Osteocyte (in vitro differentiated cells): ENCODE results near the gene AP2A2. TPM values are rescaled to one million over a fixed set of nuclear protein-coding genes. Genes with fewer than 3 reads are reported as not detected.

Source experiments
- DNase-seq: peaks from one replicate; pipeline ENCODE4 v3.0.0; 2021; ENCODE audit warnings: mixed read lengths; ENCODE audit not compliant: unreplicated experiment; ENCODE audit errors: extremely low spot score
- H3K27ac Mint-ChIP-seq: one replicate; pipeline ENCODE4 v1.8.0; 2021; ENCODE audit warnings: mild to moderate bottlenecking, mixed read lengths; ENCODE audit not compliant: unreplicated experiment
- H3K27me3 Mint-ChIP-seq: one replicate; pipeline ENCODE4 v1.8.0; 2021; ENCODE audit warnings: mixed read lengths; ENCODE audit not compliant: unreplicated experiment
- H3K36me3 Mint-ChIP-seq: one replicate; pipeline ENCODE4 v1.8.0; 2021; ENCODE audit warnings: mixed read lengths; ENCODE audit not compliant: unreplicated experiment
- H3K4me1 Mint-ChIP-seq: one replicate; pipeline ENCODE4 v1.8.0; 2021; ENCODE audit warnings: mixed read lengths; ENCODE audit not compliant: unreplicated experiment
- H3K4me3 Mint-ChIP-seq: one replicate; pipeline ENCODE4 v1.8.0; 2021; ENCODE audit warnings: mild to moderate bottlenecking, moderate library complexity, mixed read lengths; ENCODE audit not compliant: unreplicated experiment
- H3K9me3 Mint-ChIP-seq: one replicate; pipeline ENCODE4 v1.8.0; 2021; ENCODE audit warnings: mixed read lengths; ENCODE audit not compliant: unreplicated experiment
- total RNA-seq: library from RNA; stranded (reverse); gene quantifications from 2 replicates; pipeline ENCODE4 v1.2.1, GENCODE V29; 2021
- TF ChIP-seq, protein P1 (sequence below): fragments of 200-600 bp; sonication (generic); IDR thresholded peaks from 2 replicates; pipeline ENCODE4 v1.5.0; 2021; ENCODE audit warnings: antibody characterized with exemption, mild to moderate bottlenecking, moderate library complexity

Gene AP2A2
- total RNA-seq, 1 donor from 2014 or later, result 102 TPM

DNA sequence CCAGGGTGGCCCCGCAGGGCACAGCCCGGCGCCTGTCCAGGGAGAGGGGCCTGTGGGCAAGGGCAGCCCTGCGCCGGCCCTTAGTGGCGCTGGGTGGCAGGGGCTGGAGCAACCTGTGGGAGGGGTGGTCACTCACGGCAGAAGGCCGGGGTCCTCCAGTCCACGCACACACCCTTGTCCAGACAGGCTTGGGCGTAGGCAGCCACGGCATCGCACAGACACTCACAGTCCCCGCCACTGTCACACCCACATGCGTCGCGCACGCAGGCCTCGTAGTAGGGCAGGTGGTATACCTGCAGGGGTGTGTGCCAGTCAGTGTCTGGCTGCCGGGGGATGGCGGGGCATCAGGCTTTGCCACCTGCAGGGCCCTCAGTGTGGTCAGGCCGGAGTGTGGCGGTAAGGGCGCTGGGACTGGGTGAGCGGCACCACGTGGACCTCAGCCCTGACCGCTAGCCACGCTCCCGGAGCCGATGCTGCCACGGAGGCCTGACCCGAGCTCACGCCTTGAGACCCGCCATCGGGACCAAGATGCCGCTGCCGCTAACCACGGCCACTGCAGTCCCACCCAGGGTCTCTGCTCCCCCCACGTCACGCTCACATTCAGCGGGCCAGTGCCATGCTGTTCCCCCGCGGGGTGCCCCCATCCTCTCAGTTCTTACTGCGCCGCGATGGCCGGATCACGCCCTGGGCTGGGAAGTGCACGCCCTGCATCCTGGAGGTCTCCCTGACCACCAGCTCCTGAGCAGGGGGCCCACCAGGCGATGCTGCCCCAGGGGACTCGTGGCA is 98.3 kb downstream of the AP2A2 start:
- H3K9me3 Mint-ChIP-seq, result no peaks in the 10 kb centered on the region
- DNase-seq, result no peak
- no peak overlapping the region for H3K27ac Mint-ChIP-seq
- H3K4me1 Mint-ChIP-seq, result no peaks in the 10 kb centered on the region
- no peaks in the 10 kb centered on the region for H3K27me3 Mint-ChIP-seq
- no peaks in the 10 kb centered on the region for H3K36me3 Mint-ChIP-seq
- TF ChIP-seq, protein P1, sequence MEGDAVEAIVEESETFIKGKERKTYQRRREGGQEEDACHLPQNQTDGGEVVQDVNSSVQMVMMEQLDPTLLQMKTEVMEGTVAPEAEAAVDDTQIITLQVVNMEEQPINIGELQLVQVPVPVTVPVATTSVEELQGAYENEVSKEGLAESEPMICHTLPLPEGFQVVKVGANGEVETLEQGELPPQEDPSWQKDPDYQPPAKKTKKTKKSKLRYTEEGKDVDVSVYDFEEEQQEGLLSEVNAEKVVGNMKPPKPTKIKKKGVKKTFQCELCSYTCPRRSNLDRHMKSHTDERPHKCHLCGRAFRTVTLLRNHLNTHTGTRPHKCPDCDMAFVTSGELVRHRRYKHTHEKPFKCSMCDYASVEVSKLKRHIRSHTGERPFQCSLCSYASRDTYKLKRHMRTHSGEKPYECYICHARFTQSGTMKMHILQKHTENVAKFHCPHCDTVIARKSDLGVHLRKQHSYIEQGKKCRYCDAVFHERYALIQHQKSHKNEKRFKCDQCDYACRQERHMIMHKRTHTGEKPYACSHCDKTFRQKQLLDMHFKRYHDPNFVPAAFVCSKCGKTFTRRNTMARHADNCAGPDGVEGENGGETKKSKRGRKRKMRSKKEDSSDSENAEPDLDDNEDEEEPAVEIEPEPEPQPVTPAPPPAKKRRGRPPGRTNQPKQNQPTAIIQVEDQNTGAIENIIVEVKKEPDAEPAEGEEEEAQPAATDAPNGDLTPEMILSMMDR, result no peak
- H3K4me3 Mint-ChIP-seq, result no peak overlapping the region

DNA sequence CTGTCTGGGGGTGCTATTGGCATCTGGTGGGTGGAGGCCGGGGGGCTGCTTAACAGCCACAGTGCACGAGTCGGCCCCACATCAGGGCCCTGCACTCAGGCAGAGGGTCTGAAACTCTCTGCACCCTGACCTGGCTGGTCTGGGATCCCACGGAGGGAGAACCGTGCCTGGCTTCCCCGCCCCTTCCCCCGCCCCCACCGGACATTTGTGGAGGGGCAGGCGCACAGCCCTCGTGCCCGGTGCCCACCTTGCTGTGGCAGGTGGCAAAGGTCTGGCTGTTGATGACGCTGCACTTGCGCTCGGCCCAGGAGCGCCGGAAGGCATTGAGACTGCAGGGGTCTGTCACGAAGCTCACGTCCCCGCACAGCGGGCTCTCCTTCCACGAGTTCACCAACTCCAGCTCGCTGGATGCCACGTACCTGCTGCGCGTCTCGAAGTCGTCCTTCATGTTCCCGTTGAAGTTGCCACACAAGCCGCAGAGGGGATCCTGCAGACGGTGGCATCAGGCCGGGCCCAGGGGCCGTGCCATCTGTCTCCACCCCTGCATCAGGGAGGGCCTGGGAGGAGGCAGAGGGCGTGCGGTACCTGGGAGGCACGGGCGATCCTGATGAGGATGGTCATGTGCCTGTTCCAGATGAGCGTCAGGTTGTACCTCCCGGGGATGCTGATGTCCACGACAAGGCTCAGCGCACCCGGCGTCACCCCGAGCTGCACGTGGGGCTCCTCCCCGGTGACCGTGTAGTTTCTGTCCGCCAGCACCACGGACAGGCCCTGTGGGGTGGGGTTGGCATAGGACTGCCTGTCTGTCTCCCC is 99.1 kb downstream of the AP2A2 start:
- Mint-ChIP-seq H3K9me3 (no peaks in the 10 kb centered on the region), H3K36me3 (no peaks in the 10 kb centered on the region), H3K4me3 (no peak overlapping the region), H3K27me3 (no peaks in the 10 kb centered on the region), H3K4me1 (no peaks in the 10 kb centered on the region), H3K27ac (no peak overlapping the region)
- DNase-seq, result no peak
- TF ChIP-seq, protein P1, result no peak

DNA sequence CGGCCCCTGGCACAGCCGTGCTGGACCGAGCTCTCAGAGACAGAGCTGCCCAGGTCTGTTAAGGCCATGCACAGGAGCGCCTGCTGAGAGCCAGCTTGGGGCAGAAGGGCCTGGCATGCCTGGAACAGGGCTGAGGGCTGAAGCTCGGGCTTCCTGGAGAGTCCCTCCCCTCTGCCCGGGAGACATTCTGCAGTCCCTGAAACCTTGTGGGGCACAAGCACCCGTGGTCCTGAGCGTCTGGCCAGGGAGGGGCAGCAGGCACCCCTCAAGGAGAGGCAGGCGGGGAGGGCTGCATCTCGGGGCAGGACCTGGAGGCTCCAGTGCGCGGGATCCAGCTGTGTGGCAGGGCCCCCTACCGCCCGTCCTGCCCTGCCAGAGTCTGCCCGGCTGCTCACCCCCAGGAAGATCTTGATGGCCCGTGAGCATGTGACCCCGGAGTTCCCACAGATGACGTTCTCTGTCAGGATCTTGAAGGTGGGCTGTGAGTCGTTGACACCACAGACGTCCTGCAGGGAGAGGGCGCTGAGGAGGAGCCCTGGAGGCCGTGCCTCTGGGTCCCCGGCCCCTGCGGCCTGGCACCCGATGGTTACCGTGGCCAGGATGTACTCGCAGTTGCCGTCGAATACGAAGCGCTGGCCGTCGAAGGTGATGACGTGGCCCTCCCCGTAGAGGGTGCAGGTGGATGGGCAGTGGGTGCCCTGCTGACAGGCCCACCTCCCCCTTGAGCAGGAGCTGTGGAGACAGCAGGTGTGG is 99.9 kb downstream of the AP2A2 start:
- Mint-ChIP-seq H3K27me3 (no peaks in the 10 kb centered on the region), H3K36me3 (no peaks in the 10 kb centered on the region)

DNA sequence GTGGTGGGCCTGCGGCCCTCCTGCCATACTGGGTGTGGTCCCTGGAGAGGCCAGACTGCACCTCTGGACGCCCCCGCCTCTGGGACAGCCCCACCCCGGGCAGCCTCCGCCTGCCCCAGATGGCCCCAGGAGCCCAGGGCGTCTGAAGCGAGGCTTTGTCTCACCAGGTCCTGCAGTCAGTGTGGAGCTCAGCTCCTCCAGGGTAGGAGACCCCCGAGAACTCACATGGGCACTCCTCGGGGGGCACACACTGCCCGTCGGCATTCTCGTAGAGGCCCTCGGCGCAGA is 100.4 kb downstream of the AP2A2 start:
- Mint-ChIP-seq H3K27ac (no peak overlapping the region), H3K36me3 (no peaks in the 10 kb centered on the region), H3K9me3 (no peaks in the 10 kb centered on the region), H3K27me3 (no peaks in the 10 kb centered on the region), H3K4me3 (no peak overlapping the region), H3K4me1 (no peaks in the 10 kb centered on the region)
- TF ChIP-seq, protein P1, result no peak
- no peak for DNase-seq

More for the DNA sequence above, 99.9 kb downstream of the AP2A2 start:
- H3K9me3 Mint-ChIP-seq, result no peaks in the 10 kb centered on the region
- DNase-seq, result no peak
- TF ChIP-seq, protein P1, result no peak
- no peaks in the 10 kb centered on the region for H3K4me1 Mint-ChIP-seq
- no peak overlapping the region for H3K4me3 Mint-ChIP-seq
- no peak overlapping the region for H3K27ac Mint-ChIP-seq
